Activated T-cell treated with anti-CD3 and anti-CD28 coated beads, Interleukin-2, amount 50 U/mL, for 72 hours (primary cell): Measurements from ENCODE around the gene PREX1. TPM values are rescaled to one million over a fixed set of nuclear protein-coding genes. Genes with fewer than 3 reads are reported as not detected.

Source experiments
- ATAC-seq, 2 donors: fragments of 150-1000 bp; cut with Tn5 transposase; replicated peaks in 1 of 2; 2 replicates each; pipeline ENCODE4 v1.10.0; 2021; ENCODE audit warnings: moderate library complexity in 2 of 2, mild to moderate bottlenecking in 1 of 2
- DNase-seq, 2 donors: peaks; one replicate each; pipeline ENCODE4 v3.0.0; 2021 to 2022; ENCODE audit warnings: mixed read lengths in 1 of 2
- H3K27ac Mint-ChIP-seq: one replicate; pipeline ENCODE4 v1.8.0; 2022; ENCODE audit warnings: mild to moderate bottlenecking, moderate library complexity, mixed read lengths
- H3K27me3 Mint-ChIP-seq: one replicate; pipeline ENCODE4 v1.8.0; 2022; ENCODE audit warnings: low read depth, mixed read lengths
- H3K36me3 Mint-ChIP-seq, 2 donors: one replicate each; pipeline ENCODE4 v1.8.0; 2022; ENCODE audit warnings: mixed read lengths in 2 of 2, mild to moderate bottlenecking in 1 of 2; ENCODE audit not compliant: insufficient read depth in 2 of 2
- H3K4me1 Mint-ChIP-seq: one replicate; pipeline ENCODE4 v1.8.0; 2022; ENCODE audit warnings: low read depth, mixed read lengths
- H3K4me3 Mint-ChIP-seq, 2 donors: one replicate each; pipeline ENCODE4 v1.8.0; 2022; ENCODE audit warnings: mild to moderate bottlenecking in 2 of 2, mixed read lengths in 2 of 2, moderate library complexity in 2 of 2
- H3K9me3 Mint-ChIP-seq, 2 donors: one replicate each; pipeline ENCODE4 v1.8.0; 2022; ENCODE audit warnings: mixed read lengths in 2 of 2
- total RNA-seq, 2 donors: library from RNA; stranded (reverse); gene quantifications; one replicate each; pipeline ENCODE4 v1.2.3, GENCODE V29; 2022

PREX1 gene
- total RNA-seq, 2 donors from 2014 or later, result 85.6 to 112 TPM

DNA sequence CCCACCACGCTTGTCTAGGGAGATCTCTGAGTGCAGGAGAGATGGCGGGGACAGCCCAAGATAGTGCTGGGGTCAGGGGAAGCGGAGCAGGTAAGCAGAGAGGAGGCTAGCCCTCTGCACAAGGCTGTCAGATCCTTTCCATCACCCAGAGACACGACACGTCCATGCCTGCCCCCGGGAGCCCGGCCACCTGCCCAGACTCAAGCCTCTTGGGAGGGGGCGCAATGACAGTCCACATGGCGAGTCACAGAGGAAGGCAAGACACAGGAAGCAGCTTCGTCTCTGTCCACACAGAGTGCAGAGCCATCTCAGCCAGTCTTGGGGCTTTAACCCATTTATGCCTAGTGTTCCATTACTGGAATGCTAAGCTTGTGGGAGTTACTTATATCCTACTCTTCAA lies 78.4 kb downstream of the PREX1 start:
- ATAC-seq (no peak), DNase-seq (no peak)
- H3K4me1 Mint-ChIP-seq, result peaks cover 58% of the 10 kb centered on the region
- H3K27ac Mint-ChIP-seq, result peak overlapping the region; percentile 67
- peaks cover 0 to 4% of the 10 kb centered on the region in 2 donors for H3K9me3 Mint-ChIP-seq
- H3K27me3 Mint-ChIP-seq, result no peaks in the 10 kb centered on the region
- H3K4me3 Mint-ChIP-seq, result peak overlapping the region in 1 of 2 donors; percentile 1
- H3K36me3 Mint-ChIP-seq, result peaks cover 6 to 18% of the 10 kb centered on the region in 2 donors

DNA sequence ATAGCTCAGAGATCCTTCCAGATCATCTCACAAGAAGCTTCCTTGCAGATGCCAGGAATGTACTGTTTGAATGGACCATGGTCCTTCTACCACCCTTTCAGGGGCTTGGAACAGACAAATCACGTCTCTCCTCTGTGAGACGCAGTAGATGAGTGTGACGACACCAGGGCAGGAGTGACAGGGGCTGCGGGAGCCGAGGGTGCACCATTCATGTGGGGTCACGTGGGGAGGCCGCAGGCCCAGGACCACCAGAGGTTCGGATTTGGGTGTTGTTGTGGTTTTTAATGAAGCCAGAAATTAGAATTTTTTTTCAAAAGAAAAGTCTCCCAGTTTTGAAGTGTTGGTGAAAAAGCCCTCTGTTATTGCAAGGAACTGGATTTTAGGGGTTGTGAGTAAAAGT lies 79.2 kb downstream of the PREX1 start:
- Mint-ChIP-seq H3K9me3 (peaks cover 0 to 4% of the 10 kb centered on the region in 2 donors), H3K36me3 (peaks cover 7 to 17% of the 10 kb centered on the region in 2 donors), H3K4me3 (peak overlapping the region in 1 of 2 donors; percentile 14), H3K27ac (peak overlapping the region; percentile 64), H3K27me3 (no peaks in the 10 kb centered on the region), H3K4me1 (peaks cover 54% of the 10 kb centered on the region)
- ATAC-seq, result no peak
- DNase-seq, result no peak

DNA sequence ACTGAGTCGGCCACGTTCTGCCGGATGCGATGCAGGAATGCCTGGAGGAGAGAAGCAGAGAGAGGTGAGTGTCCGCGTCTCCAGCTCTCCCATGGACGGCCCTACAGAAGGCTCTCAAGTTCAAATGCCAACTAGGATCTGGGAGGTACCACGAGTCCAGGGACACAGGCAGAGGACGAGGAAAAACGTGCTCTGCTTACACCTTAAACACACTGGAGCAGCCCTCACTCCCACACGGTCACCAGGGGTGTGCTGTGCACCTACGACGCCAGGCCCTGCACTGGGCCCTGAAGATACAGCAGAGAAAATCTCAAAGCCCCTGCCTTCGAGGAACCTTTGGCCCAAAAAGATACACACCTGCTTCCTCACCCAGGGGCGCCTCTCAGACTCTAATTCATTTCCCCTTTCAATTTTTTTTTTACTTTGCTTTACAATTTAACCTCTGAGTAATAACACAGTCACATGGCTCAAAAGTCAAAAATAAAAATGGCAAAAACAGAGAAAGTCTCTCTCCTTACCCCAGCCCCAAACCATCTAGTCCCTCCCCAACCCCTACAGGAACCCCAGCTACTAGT lies 79.9 kb downstream of the PREX1 start:
- Mint-ChIP-seq H3K27ac (peak overlapping the region; percentile 64), H3K4me1 (peaks cover 53% of the 10 kb centered on the region), H3K36me3 (peaks cover 7 to 17% of the 10 kb centered on the region in 2 donors), H3K27me3 (no peaks in the 10 kb centered on the region), H3K4me3 (peak overlapping the region in 1 of 2 donors; percentile 14), H3K9me3 (peaks cover 0 to 4% of the 10 kb centered on the region in 2 donors)
- ATAC-seq, result peak in 1 of 2 donors; percentile 22
- no peak for DNase-seq

DNA sequence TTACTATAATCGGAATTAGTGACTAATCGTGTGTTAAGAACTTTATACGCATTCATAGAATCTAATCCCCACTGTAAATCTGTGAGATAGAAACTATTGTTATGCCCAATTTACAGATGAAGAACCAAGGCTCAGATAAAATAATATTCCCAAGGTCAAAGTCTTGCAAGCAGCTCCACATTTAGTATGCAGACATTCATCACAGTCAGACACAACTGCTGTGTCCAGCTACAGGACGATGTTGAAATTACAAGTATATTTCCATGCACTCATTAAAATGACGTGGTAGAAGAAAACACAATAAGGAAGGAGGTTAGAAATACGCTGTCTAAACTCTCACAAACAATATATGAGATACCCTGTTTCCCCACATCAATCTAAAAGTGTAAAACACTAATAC lies 82.5 kb downstream of the PREX1 start:
- peaks cover 45% of the 10 kb centered on the region for H3K4me1 Mint-ChIP-seq
- no peak overlapping the region for H3K4me3 Mint-ChIP-seq
- no peaks in the 10 kb centered on the region for H3K27me3 Mint-ChIP-seq
- peaks cover 0 to under 1% of the 10 kb centered on the region in 2 donors for H3K9me3 Mint-ChIP-seq
- no peak overlapping the region for H3K27ac Mint-ChIP-seq
- ATAC-seq (no peak), DNase-seq (no peak)
- peaks cover 6 to 19% of the 10 kb centered on the region in 2 donors for H3K36me3 Mint-ChIP-seq

DNA sequence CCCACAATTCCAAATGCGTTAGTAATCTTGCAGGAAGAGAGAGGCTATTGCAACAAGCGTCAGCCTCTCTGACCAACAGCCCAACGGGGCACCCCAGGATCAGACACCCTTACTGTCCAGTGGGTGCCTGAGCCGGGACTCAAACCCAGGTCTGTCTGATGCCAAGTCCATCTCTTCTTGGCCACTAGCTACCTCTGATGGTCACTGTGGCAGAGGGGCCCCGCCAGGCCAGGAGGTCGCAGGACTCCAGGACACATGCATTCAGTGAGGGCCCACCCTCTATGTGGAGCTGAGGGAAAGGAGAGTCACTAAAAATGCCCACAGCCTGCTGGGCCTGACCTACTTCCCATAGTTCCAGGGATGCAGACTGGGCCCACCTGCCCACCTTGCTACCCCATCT lies 83.3 kb downstream of the PREX1 start:
- DNase-seq (no peak), ATAC-seq (no peak)
- H3K36me3 Mint-ChIP-seq, result peaks cover 6 to 15% of the 10 kb centered on the region in 2 donors
- H3K27ac Mint-ChIP-seq, result no peak overlapping the region
- no peak overlapping the region for H3K4me3 Mint-ChIP-seq
- H3K4me1 Mint-ChIP-seq, result peaks cover 46% of the 10 kb centered on the region
- no peaks in the 10 kb centered on the region for H3K9me3 Mint-ChIP-seq
- no peaks in the 10 kb centered on the region for H3K27me3 Mint-ChIP-seq

DNA sequence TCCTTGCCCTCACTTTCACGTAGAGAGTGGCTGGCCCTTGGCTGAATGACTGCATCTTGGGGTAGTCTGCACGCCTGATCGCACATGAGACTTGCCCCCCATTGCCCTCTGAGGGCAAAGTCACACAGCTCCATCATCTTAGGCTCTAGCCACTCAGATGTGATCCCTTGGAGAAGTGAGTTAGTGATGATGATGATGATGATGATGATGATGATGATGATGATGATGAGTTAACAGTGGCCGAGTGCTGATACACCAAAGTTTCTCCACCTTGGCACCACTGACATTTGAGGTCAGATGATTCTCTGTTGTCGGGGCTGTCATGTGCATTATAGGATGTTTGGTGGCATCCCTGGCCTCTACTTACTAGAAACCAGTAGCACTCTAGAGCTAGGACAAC lies 84.0 kb downstream of the PREX1 start:
- DNase-seq (no peak), ATAC-seq (no peak)
- Mint-ChIP-seq H3K4me1 (peaks cover 47% of the 10 kb centered on the region), H3K27me3 (no peaks in the 10 kb centered on the region), H3K36me3 (peaks cover 6 to 16% of the 10 kb centered on the region in 2 donors), H3K9me3 (no peaks in the 10 kb centered on the region), H3K27ac (peak overlapping the region; percentile 13), H3K4me3 (no peak overlapping the region)

DNA sequence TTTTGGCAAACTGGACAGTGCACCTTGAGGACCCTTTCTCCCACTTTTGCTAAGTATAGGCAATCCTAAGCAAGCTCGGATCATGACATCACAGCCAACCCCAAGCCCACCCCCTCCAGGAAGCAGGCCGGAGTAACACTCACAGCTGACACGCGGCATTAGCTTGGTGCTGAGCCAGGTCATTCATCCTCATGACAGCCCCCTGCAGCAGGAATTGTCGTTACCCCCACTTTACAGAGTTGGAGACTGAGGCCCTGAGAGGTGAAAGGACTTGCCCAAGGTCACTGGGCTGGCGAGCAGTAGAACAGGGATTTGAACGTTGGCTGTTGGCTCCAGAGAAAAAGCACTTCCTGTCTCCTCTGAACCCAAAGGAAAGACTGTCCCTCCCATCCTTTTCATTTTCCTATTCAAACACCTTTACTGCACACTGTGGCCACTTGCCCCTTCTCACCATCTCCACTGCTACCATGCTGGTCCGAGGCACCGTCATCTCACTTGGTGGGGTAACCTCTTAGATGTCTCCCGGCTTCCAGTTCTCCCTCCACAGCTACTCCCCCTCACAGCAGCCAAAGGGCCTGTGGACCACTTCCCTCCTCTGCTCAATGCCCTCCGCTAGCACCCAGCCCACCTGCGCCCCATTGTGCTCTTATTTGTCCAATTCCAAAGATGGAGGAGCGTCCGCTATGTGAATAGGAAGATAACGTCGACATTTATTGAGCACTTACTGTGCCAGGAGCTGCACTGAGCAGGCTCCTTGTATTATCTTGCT lies 84.7 kb downstream of the PREX1 start:
- Mint-ChIP-seq H3K27me3 (no peaks in the 10 kb centered on the region), H3K27ac (no peak overlapping the region), H3K36me3 (peaks cover 6 to 16% of the 10 kb centered on the region in 2 donors), H3K9me3 (no peaks in the 10 kb centered on the region), H3K4me3 (no peak overlapping the region), H3K4me1 (peaks cover 47% of the 10 kb centered on the region)
- ATAC-seq (no peak), DNase-seq (no peak)

DNA sequence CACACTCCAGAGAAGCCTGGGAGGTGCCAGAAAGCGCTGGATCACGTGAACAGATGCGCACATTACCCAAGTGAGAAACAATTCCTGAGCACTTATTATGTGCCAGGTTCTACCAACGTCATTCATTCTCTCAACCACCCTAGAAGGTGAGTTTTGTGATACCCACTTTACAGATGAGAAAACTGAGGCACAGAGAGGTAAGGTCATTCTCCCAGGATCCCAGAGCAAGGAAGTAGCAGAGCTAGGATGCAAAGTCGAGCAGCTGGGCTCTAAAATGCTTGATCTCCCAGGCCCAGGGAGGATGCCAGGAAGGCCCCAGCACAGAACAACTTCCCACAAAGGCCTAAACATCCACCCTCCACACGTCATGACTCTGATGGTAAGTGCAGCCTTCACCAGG lies 85.6 kb downstream of the PREX1 start:
- Mint-ChIP-seq H3K27me3 (no peaks in the 10 kb centered on the region), H3K9me3 (no peaks in the 10 kb centered on the region), H3K4me1 (peaks cover 52% of the 10 kb centered on the region), H3K4me3 (no peak overlapping the region), H3K27ac (peak overlapping the region; percentile 6), H3K36me3 (peaks cover 6 to 19% of the 10 kb centered on the region in 2 donors)
- ATAC-seq (no peak), DNase-seq (no peak)

DNA sequence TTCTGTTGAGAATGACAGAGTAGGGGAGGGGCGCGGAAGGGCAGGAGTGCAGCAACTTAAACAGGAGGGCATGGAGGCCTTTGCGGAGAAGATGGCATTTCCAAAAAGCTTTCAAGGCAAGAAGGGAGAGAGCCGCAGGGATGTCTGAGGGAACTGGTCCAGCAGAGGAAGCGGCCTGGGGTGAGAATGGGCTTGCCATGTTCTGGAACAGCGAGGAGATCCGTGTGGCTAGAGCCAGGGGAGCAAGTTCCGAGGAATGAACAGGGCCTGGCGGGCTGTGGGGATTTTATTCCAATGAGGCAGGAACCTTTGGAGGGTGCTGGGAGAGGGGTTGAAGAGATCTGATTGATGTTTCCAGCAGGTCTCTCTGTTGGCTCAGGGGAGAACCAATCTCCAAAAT lies 86.1 kb downstream of the PREX1 start:
- DNase-seq, result no peak
- no peak overlapping the region for H3K27ac Mint-ChIP-seq
- ATAC-seq, result no peak
- no peak overlapping the region for H3K4me3 Mint-ChIP-seq
- no peaks in the 10 kb centered on the region for H3K9me3 Mint-ChIP-seq
- H3K27me3 Mint-ChIP-seq, result no peaks in the 10 kb centered on the region
- H3K4me1 Mint-ChIP-seq, result peaks cover 58% of the 10 kb centered on the region
- peaks cover 6 to 21% of the 10 kb centered on the region in 2 donors for H3K36me3 Mint-ChIP-seq

DNA sequence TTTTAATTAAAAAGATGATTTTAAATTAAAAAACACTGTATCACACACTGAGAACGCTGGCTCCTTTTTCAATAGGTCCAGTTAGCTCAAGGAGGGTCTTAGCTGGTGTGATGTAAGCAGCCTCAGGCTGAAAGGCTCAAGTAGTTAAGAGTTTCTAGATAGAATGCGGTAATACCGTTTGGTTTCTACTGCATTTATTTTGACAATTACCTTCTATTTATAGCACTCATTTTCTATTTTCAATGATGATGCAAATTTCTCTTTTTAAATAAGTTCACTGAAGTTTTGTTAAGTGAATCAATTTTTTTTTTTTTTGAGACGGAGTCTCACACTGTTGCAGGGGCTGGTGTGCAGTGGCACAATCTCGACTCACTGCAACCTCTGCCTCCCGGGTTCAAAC lies 87.1 kb downstream of the PREX1 start:
- no peak overlapping the region for H3K27ac Mint-ChIP-seq
- H3K4me1 Mint-ChIP-seq, result peaks cover 67% of the 10 kb centered on the region
- H3K4me3 Mint-ChIP-seq, result no peak overlapping the region

DNA sequence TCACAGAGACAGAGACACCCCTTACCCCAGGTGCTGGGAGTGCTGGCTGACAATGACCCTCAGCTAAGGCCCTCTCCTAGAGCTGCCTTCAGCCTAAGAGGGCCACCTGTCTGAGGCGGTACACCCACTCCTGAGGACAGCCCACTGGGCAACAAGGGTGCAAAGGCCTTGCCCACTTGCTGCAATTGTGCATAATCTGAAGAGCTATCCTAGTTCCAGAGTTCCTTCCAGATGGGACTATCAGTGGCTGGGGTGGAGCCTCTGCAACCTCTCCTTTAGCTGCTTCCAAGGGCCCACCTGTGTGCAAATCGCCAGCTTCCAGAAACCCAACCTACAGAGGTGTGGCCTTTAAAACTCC lies 87.5 kb downstream of the PREX1 start:
- Mint-ChIP-seq H3K9me3 (no peaks in the 10 kb centered on the region), H3K4me1 (peaks cover 72% of the 10 kb centered on the region)

More for the DNA sequence above, 87.1 kb downstream of the PREX1 start:
- ATAC-seq (no peak), DNase-seq (no peak)
- H3K27me3 Mint-ChIP-seq, result no peaks in the 10 kb centered on the region
- no peaks in the 10 kb centered on the region for H3K9me3 Mint-ChIP-seq
- peaks cover 10 to 27% of the 10 kb centered on the region in 2 donors for H3K36me3 Mint-ChIP-seq

DNA sequence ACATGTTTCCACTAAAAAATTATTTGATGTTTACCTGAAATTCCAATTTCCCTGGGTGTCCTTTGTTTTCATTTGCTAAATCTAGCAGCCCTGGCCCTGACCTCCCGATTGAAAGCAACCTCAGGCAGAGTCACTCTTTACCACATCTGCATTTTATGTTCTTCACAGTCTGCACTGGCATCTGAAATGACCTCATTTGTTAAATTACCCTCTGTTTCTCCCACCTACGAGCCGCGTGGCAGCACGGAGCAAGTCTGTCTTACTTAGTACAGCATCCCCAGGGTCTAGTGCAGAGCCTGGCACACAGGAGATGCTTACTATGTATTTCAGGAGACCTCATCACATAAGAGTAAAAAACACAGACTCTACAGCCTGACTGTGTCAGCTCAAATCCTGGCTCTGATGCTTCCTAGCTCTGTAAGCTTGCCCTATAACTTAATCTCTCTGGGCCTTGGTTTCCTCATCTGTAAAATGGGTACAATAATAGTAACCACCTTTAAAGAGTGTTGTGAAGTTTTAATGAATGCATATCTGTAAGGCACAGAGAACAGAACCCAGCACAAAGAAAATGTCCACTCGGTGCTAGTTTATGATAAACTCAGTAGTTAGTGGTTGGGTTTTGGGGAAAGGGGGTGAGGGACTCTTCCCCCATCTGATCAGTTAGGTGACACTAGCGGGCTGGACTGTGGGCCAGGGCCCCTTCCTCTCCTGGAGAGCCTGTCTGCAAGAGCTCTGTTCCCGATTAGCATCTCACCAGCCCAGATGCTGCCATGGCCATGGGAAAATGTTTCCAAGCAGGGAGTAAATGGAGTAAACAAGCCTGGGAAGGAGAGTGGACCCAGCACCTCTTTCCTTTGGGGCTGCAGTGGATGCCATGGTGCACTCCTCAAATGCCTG lies 88.2 kb downstream of the PREX1 start:
- peak overlapping the region; percentile 72 to 75 for H3K4me3 Mint-ChIP-seq
- no peaks in the 10 kb centered on the region for H3K27me3 Mint-ChIP-seq
- ATAC-seq (peak; percentile 64 to 69), DNase-seq (peak; percentile 67 to 73)
- H3K27ac Mint-ChIP-seq, result peak overlapping the region; percentile 93
- H3K4me1 Mint-ChIP-seq, result peaks cover 76% of the 10 kb centered on the region
- H3K9me3 Mint-ChIP-seq, result no peaks in the 10 kb centered on the region
- peaks cover 10 to 27% of the 10 kb centered on the region in 2 donors for H3K36me3 Mint-ChIP-seq

More for the DNA sequence above, 87.5 kb downstream of the PREX1 start:
- ATAC-seq (no peak), DNase-seq (no peak)
- no peak overlapping the region for H3K4me3 Mint-ChIP-seq
- H3K27ac Mint-ChIP-seq, result no peak overlapping the region
- peaks cover 10 to 27% of the 10 kb centered on the region in 2 donors for H3K36me3 Mint-ChIP-seq
- H3K27me3 Mint-ChIP-seq, result no peaks in the 10 kb centered on the region
